ENCODE data around the gene TMEM167B.

Gene TMEM167B

DNA sequence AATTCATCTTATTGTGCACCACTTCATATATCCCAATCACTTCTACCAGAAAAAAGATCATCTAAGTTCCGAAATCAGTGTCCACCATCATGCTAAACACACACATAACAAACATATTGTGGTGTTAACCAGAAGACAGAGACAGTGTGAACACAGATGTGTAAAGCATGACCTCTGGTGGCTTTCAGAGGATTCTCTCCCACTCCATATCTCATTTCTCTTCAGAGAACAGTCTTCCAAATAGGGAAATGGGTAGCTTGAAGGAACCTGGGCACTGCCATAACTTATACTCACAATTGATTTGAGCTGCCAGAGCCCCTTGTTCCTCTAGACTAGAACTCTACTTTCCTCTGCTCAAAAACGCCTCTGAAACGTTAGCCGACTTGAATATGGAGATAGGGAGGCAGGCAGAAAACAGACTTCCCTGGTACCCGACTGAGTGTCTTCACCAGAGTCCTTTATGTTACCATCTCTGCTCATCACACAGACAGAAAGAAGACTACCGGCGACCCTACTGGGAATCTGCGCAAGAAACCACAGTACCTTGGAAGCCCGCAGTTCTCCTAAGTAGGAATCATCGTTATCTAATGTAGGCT, 21.6 kb downstream of the TMEM167B start:
- DNase-seq = peak; percentile 43
- Histone ChIP-seq H4K8ac (ENCODE audit: low read depth, low read length) (no peak overlapping the region), H3K79me2 (ENCODE audit: control insufficient read depth, insufficient read depth, low read length) (no peaks in the 10 kb centered on the region), H2AK5ac (ENCODE audit: low read length) (no peak overlapping the region), H3K36me3 (ENCODE audit: control insufficient read depth, insufficient read depth, low read length) (no peaks in the 10 kb centered on the region), H3K27me3 (ENCODE audit: insufficient read depth, low read length, poor library complexity) (peaks cover 20% of the 10 kb centered on the region), H3K4ac (ENCODE audit: low read depth, low read length) (no peak overlapping the region), H3K23ac (ENCODE audit: low read length) (no peak overlapping the region), H2BK15ac (replicated peaks; ENCODE audit: low read depth) (no peak overlapping the region), H4K5ac (ENCODE audit: low read length) (no peak overlapping the region), H3K79me1 (ENCODE audit: low read length) (no peaks in the 10 kb centered on the region), H3K9ac (ENCODE audit: low read length) (no peak overlapping the region), H2BK120ac (ENCODE audit: low read depth, low read length) (no peak overlapping the region), H3K18ac (ENCODE audit: low read length) (no peak overlapping the region), H3K4me3 (ENCODE audit: low read length) (no peak overlapping the region), H3K4me2 (ENCODE audit: low read length) (no peak overlapping the region), H3K27ac (ENCODE audit: low read depth, low read length) (no peak overlapping the region), H2BK5ac (ENCODE audit: low read length) (no peak overlapping the region), H3K4me1 (ENCODE audit: control insufficient read depth, low read depth, low read length) (no peaks in the 10 kb centered on the region), H3K56ac (ENCODE audit: low read length) (no peak overlapping the region)
- WGBS (ENCODE audit: extremely low coverage, insufficient coverage, low lambda C conversion rate) = 100% methylated on average over 1 of the region's 10 CpGs

DNA sequence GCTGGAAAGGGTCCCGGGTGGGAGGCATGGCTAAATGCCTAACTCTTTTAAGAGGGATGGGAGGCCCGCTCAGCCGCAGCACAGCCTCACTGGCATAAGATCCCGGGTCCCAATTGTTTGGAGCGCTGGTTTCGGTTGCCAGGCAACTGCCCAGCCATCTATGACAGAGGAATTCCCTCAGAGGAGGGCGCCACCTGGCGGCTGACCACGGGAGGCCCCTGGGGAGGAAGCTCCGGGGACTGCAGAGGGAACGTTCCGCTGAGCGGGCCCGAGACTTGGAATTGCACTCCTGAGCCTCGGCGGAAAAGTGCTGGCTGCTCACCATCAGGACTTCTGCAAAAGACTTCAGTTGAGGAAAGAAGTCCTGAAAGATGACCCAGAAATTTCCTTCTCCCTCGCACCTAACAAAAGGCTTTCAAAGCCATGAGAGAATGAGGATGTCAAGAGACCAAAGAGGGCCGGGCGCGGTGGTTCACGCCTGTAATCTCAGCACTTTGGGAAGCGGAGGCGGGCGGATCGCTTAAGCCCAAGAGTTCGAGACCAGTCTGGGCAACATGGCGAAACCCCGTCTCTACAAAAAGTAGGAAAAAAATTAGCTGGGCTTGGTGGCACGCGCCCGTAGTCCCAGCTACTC, 22.2 kb downstream of the TMEM167B start:
- H3K27me3 ChIP-seq (ENCODE audit: insufficient read depth, low read length, poor library complexity) = peaks cover 20% of the 10 kb centered on the region
- no peak overlapping the region for H2BK120ac ChIP-seq (ENCODE audit: low read depth, low read length)
- H3K27ac ChIP-seq (ENCODE audit: low read depth, low read length) = no peak overlapping the region

DNA sequence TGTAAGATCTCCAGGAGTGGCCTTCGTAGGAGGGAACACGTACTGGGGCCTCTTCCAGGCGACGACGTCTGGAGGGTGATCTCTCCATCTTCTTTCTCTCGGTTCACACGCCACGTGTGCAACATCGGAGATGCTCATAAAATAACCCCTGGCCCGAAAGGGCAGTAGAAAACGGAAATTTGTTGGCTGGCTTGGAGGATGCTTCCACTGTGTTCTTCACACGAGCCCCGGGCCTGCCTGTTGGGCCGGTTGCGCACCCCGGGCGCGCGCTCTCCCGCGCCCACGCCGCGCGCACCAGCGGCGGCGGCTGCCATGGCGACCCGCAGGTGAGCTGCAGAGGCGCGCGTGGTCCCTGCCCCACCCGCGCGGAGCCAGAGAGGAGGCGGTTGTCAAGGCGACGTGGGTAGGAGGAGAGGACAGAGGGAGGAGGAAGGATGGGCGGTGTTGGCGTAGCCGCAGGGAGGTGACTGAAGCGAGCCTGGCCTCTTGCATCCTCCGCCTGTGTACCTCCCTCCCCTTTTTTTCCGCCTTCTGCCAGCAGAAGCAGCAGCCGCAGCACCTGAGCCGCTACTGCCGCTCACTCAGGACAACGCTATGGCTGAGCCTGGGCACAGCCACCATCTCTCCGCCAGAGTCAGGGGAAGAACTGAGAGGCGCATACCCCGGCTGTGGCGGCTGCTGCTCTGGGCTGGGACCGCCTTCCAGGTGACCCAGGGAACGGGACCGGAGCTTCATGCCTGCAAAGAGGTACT, 23.2 kb downstream of the TMEM167B start, which contains the start of gene ELAPOR1:
ELAPOR1 (plus strand) TSS at position 526 of the 752 bp plus-strand sequence; CDS start at position 595, 69 bp downstream.
- H3K9ac ChIP-seq (ENCODE audit: low read length) = no peak within 1 kb of the TSS
- no peak within 1 kb of the TSS for H3K27ac ChIP-seq (ENCODE audit: low read depth, low read length)
- no peak within 1 kb of the TSS for H4K8ac ChIP-seq (ENCODE audit: low read depth, low read length)
- peaks cover 20% of the 10 kb centered on the region for H3K27me3 ChIP-seq (ENCODE audit: insufficient read depth, low read length, poor library complexity)
- no peak within 1 kb of the TSS for H2BK120ac ChIP-seq (ENCODE audit: low read depth, low read length)
- H3K23ac ChIP-seq (ENCODE audit: low read length) = no peak within 1 kb of the TSS
- no peak within 1 kb of the TSS for H2BK5ac ChIP-seq (ENCODE audit: low read length)
- H2BK15ac ChIP-seq (replicated peaks; ENCODE audit: low read depth) = no peak within 1 kb of the TSS
- no peaks in the 10 kb centered on the region for H3K79me1 ChIP-seq (ENCODE audit: low read length)
- no peaks in the 10 kb centered on the region for H3K36me3 ChIP-seq (ENCODE audit: control insufficient read depth, insufficient read depth, low read length)
- DNase-seq = peak; percentile 69
- no peak within 1 kb of the TSS for H4K5ac ChIP-seq (ENCODE audit: low read length)
- no peaks in the 10 kb centered on the region for H3K79me2 ChIP-seq (ENCODE audit: control insufficient read depth, insufficient read depth, low read length)
- H3K4me3 ChIP-seq (ENCODE audit: low read length) = peak within 1 kb of the TSS; percentile 7
- no peak within 1 kb of the TSS for H3K18ac ChIP-seq (ENCODE audit: low read length)
- no peak within 1 kb of the TSS for H2AK5ac ChIP-seq (ENCODE audit: low read length)
- peak within 1 kb of the TSS; percentile 27 for H3K56ac ChIP-seq (ENCODE audit: low read length)
- H3K4me2 ChIP-seq (ENCODE audit: low read length) = peak within 1 kb of the TSS; percentile 40
- WGBS (ENCODE audit: extremely low coverage, insufficient coverage, low lambda C conversion rate) = no CpG with 5 or more reads among the region's 56 CpGs
- no peaks in the 10 kb centered on the region for H3K4me1 ChIP-seq (ENCODE audit: control insufficient read depth, low read depth, low read length)
- H3K4ac ChIP-seq (ENCODE audit: low read depth, low read length) = no peak within 1 kb of the TSS

More for the DNA sequence above, 22.2 kb downstream of the TMEM167B start:
- no peak overlapping the region for H2BK15ac ChIP-seq (replicated peaks; ENCODE audit: low read depth)
- peak; percentile 98 for DNase-seq
- no peaks in the 10 kb centered on the region for H3K36me3 ChIP-seq (ENCODE audit: control insufficient read depth, insufficient read depth, low read length)
- H4K8ac ChIP-seq (ENCODE audit: low read depth, low read length) = no peak overlapping the region
- H3K56ac ChIP-seq (ENCODE audit: low read length) = no peak overlapping the region
- no peak overlapping the region for H3K4ac ChIP-seq (ENCODE audit: low read depth, low read length)
- H2AK5ac ChIP-seq (ENCODE audit: low read length) = no peak overlapping the region
- WGBS (ENCODE audit: extremely low coverage, insufficient coverage, low lambda C conversion rate) = no CpG with 5 or more reads among the region's 31 CpGs
- H2BK5ac ChIP-seq (ENCODE audit: low read length) = no peak overlapping the region
- H3K4me1 ChIP-seq (ENCODE audit: control insufficient read depth, low read depth, low read length) = no peaks in the 10 kb centered on the region
- H3K23ac ChIP-seq (ENCODE audit: low read length) = no peak overlapping the region
- peak overlapping the region; percentile 40 for H3K4me2 ChIP-seq (ENCODE audit: low read length)
- H4K5ac ChIP-seq (ENCODE audit: low read length) = no peak overlapping the region
- no peak overlapping the region for H3K18ac ChIP-seq (ENCODE audit: low read length)
- H3K79me2 ChIP-seq (ENCODE audit: control insufficient read depth, insufficient read depth, low read length) = no peaks in the 10 kb centered on the region
- no peak overlapping the region for H3K4me3 ChIP-seq (ENCODE audit: low read length)
- no peak overlapping the region for H3K9ac ChIP-seq (ENCODE audit: low read length)
- no peaks in the 10 kb centered on the region for H3K79me1 ChIP-seq (ENCODE audit: low read length)

DNA sequence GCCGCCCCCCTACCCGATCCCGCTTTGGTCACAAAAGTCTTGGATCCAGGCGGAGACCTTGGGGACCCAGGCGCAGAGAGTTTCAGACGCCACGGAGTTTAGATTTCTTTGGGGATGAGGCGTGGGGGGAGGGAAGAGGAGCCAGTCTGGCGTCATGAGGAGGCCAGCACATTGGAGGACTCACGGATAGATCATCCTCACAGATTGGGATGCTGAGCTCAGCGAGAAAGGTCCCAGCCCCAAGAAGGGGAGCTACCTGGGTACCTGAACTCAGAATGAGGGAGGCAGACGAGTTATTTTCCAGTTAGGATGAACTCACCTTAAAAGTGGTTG, 23.7 kb downstream of the TMEM167B start:
- Histone ChIP-seq H3K18ac (ENCODE audit: low read length) (no peak overlapping the region), H3K4me3 (ENCODE audit: low read length) (no peak overlapping the region), H4K5ac (ENCODE audit: low read length) (no peak overlapping the region), H3K23ac (ENCODE audit: low read length) (no peak overlapping the region), H3K9ac (ENCODE audit: low read length) (no peak overlapping the region), H3K27me3 (ENCODE audit: insufficient read depth, low read length, poor library complexity) (peaks cover 20% of the 10 kb centered on the region), H2BK5ac (ENCODE audit: low read length) (no peak overlapping the region), H2BK15ac (replicated peaks; ENCODE audit: low read depth) (no peak overlapping the region), H4K8ac (ENCODE audit: low read depth, low read length) (no peak overlapping the region), H3K79me1 (ENCODE audit: low read length) (no peaks in the 10 kb centered on the region), H3K36me3 (ENCODE audit: control insufficient read depth, insufficient read depth, low read length) (no peaks in the 10 kb centered on the region), H3K4me2 (ENCODE audit: low read length) (peak overlapping the region; percentile 6), H3K56ac (ENCODE audit: low read length) (no peak overlapping the region), H3K4me1 (ENCODE audit: control insufficient read depth, low read depth, low read length) (no peaks in the 10 kb centered on the region), H3K4ac (ENCODE audit: low read depth, low read length) (no peak overlapping the region), H3K79me2 (ENCODE audit: control insufficient read depth, insufficient read depth, low read length) (no peaks in the 10 kb centered on the region), H3K27ac (ENCODE audit: low read depth, low read length) (no peak overlapping the region), H2AK5ac (ENCODE audit: low read length) (no peak overlapping the region), H2BK120ac (ENCODE audit: low read depth, low read length) (no peak overlapping the region)
- no peak for DNase-seq
- no CpG with 5 or more reads among the region's 12 CpGs for WGBS (ENCODE audit: extremely low coverage, insufficient coverage, low lambda C conversion rate)

DNA sequence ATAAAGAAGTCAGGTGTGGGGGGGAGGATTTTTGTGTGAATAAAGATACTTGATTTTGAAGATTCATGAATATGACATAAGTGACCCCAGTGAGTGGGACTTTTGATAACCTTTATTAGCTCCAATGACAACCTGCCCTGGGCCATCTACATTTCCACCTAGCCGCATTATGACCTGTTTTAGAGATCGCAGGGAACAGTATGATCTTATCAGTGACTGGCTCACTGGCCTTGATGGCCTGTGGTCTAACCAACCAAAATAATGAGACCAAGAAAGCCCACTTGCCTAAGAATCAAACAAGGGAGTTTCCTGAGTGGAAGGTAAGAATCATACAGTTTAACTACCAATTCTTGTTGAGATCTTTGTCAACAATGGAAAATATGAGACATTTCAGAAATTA, 25.1 kb downstream of the TMEM167B start:
- WGBS (ENCODE audit: extremely low coverage, insufficient coverage, low lambda C conversion rate) = no CpG with 5 or more reads among the region's 2 CpGs

More for the DNA sequence above, 25.1 kb downstream of the TMEM167B start:
- Histone ChIP-seq H3K23ac (ENCODE audit: low read length) (no peak overlapping the region), H3K18ac (ENCODE audit: low read length) (no peak overlapping the region), H3K4me3 (ENCODE audit: low read length) (no peak overlapping the region), H4K5ac (ENCODE audit: low read length) (no peak overlapping the region), H3K36me3 (ENCODE audit: control insufficient read depth, insufficient read depth, low read length) (no peaks in the 10 kb centered on the region), H3K56ac (ENCODE audit: low read length) (no peak overlapping the region), H3K4me1 (ENCODE audit: control insufficient read depth, low read depth, low read length) (no peaks in the 10 kb centered on the region), H2AK5ac (ENCODE audit: low read length) (no peak overlapping the region), H3K9ac (ENCODE audit: low read length) (no peak overlapping the region), H2BK5ac (ENCODE audit: low read length) (no peak overlapping the region), H3K27me3 (ENCODE audit: insufficient read depth, low read length, poor library complexity) (peaks cover 18% of the 10 kb centered on the region), H2BK15ac (replicated peaks; ENCODE audit: low read depth) (no peak overlapping the region), H4K8ac (ENCODE audit: low read depth, low read length) (no peak overlapping the region), H3K79me1 (ENCODE audit: low read length) (no peaks in the 10 kb centered on the region), H3K79me2 (ENCODE audit: control insufficient read depth, insufficient read depth, low read length) (no peaks in the 10 kb centered on the region), H3K4ac (ENCODE audit: low read depth, low read length) (no peak overlapping the region), H3K4me2 (ENCODE audit: low read length) (no peak overlapping the region), H2BK120ac (ENCODE audit: low read depth, low read length) (no peak overlapping the region), H3K27ac (ENCODE audit: low read depth, low read length) (no peak overlapping the region)
- no peak for DNase-seq

All from mesendoderm (in vitro differentiated cells).